ENCODE measurements around the gene NKD2.

NKD2 gene

GRCh38 chr5:1001406-1002270 is 7.0 kb upstream of the NKD2 start:
- no peak for DNase-seq

GRCh38 chr5:1002271-1002546 is 6.4 kb upstream of the NKD2 start:
- DNase-seq: no peak

DNA sequence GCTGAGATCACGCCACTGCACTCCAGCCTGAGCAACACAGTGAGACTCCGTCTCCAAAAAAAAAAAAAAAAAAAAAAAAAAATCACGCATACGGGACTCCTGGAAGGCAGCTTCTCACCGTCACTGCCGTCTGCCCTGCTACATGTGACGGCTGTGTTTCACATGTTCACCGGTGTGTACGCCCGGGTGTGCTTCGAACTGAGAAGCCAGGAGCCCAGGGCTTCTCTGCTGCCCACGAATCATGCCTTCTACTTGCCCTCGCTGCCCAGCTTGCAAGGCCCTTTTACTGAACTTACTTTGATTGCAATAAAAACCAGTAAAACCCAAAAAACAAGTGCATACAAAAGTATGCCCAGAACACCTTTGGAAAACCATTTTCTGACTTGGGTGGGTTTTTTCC is 5.8 kb upstream of the NKD2 start:
- no peak for DNase-seq

DNA sequence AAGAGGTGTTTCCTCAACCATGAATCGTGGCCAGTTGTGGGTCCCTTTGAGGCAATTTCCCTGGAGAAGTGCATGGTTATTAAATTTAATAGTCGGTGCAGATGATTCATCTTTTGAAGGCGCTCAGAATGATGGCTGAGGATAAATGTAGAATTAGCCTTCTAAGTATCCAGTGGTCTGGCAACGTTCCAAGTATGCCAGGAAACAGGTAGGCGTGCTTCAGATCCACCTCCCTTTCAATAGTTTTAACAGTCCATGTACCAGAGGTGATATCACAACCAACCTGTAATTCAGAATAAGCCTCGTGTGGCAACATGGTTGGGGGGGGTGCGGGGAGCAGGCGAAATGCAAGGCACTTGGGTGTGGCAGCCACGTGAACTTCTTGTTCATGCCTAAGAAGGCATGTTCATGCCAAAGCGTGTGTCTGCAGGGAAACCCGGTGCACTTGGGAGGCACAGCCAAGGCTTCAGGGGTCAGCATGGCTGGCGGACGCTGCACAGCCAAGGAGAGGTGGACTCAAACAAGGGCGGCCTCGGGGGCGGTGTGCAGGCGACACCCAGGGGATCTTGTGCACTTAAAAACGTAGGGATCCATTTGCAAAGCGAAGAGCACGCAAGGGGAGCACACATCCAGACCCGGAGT is 5.2 kb upstream of the NKD2 start:
- peak; percentile 89 for DNase-seq

DNA sequence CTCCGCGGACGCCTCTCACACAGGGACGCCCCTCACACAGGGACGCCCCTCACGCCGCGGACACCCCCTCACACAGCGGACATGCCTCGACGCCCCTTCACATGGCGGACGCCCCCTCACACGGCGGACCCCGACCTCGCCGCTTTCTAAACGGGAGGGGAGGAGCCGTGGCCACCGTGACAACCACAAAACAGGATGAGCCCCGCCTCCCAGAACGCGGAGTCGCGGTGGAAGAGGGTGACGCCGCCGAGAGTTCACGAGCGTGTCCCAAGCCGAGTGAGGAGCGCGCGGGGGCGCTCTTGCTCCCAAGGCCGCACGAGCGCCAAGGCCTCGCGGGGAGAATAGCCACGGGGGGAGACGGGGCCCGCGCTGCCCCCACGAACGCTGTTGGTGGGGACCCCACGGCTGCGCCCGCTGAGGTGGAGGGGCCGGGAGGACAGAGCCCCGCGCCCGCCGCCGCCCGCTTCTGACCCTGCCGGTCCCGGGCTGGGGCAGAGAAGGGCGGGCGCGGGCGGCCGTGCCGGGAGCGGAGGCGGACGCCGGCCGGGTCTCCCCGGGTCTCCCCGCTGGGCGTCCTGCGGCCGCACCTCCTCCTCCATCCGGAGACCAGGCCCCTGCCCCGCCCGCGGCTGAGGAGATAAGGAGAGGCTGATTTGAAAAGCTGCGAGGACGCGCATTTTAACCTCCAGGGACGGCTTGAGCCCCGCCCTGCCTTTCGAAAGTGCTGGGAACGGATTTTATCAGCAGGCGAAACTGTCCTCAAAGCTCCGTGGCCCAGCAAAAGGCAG is 3.9 kb upstream of the NKD2 start:
- no peak for DNase-seq

DNA sequence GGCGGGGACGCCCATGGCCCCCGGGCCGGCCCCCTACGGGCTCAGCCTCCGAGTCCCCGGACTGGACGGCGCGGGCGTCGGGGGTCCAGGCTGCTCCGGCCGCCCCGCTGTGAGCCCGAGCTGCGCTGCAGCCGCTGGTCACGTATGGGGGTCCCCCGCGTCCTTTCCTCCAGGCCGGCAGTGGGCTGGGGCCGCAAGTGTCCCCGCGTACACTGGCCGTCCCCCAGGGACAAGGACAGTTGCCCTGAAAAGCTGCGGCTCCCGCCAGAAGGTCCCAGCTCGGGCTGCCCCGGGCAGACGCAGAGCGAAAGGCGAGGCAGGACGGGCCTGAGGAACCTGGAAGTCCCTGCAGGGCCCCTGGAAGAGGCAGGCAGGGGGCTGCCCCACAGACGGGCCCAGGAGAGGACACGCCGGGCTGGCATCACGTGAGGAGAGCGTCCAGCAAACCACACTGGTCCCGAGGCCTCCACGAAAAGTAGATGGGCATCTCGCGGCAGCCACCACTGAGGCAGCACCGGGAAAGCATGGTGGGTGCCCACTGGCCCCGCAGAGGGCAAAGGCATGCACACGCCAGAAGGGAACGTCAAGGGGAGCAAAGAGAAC is 3.3 kb upstream of the NKD2 start:
- DNase-seq: no peak

GRCh38 chr5:1005904-1006655 is 2.5 kb upstream of the NKD2 start:
- DNase-seq: no peak

DNA sequence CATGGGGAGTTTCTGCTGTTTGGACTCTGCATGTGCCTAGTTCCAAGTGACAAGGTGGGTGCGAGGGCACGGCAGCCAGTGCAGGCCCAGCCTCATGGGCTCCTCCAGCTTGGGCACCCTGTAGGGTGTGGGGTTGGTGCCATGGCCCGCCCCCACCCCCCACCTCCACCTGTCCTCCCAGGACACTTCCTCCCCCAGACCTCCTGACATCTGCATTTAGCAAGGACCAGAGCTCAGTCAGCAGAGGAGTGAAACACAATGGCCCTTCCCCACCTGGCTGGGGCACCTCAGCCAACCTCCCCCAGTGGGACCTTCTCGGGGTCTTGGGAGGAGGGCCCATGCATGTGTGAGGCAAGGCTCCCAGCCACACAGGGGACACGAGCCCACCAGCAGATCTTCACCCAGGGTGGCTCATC is 1.9 kb upstream of the NKD2 start:
- no peak for DNase-seq

DNA sequence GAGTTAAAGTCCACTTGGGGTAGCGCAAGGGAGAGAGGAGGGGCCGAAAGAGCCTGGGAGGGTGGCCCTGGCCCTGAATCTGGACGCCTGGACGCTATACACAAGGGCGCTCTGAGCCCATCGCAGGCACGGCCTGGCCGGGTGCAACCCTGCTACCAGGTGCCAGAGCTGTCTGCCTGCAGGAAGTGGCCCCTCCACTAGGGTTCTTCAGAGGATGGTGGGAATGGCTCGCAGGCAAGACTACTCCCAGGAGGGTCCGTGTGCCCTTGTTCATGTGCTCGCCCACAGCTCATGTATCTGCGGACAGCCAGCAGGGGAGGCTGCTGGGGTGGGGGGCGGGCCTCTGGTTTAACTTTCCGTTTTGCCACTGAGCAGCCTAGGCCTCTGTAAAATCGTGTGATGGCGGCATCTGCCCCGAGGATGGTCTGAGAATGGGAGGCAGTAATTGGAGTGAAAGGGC is 1.4 kb upstream of the NKD2 start:
- DNase-seq: no peak

DNA sequence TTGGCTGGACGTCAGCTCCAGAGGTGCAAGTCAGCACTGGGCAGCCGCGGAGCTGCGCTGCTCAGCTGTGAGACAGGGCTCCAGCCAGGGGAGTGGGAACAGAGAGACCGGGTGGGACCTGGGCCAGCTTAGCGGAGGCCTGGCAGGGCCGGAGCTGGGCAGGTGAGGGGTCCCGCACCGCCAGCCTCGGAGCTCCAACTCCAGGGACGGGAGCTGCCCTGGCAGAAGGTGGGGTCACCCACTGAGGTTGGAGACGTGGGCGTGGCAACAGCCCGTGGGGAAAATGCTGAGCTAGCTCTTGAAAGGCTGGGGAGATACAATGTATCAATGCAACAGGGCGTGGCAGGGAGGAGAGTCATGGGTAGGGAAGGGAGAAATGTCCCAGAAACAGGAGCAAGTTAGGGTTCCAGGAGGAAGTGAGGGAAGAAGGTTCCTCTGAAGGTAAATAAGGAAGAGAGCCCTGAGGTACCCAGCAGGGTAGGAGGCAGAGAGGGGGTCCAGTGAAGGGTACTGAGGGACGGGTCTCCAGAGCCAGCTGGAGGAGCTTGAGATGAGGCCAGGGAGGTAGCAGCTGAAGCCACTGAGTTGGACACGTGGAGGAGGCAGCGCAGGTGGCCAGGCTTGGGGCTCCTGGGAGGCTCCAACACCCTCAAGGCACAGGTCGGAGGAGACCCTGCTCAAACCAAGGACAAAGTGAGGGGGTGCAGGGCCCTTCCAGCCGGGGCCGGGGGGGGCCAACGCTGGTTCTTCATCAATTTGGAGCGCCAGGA is 736 bp upstream of the NKD2 start:
- DNase-seq: no peak

DNA sequence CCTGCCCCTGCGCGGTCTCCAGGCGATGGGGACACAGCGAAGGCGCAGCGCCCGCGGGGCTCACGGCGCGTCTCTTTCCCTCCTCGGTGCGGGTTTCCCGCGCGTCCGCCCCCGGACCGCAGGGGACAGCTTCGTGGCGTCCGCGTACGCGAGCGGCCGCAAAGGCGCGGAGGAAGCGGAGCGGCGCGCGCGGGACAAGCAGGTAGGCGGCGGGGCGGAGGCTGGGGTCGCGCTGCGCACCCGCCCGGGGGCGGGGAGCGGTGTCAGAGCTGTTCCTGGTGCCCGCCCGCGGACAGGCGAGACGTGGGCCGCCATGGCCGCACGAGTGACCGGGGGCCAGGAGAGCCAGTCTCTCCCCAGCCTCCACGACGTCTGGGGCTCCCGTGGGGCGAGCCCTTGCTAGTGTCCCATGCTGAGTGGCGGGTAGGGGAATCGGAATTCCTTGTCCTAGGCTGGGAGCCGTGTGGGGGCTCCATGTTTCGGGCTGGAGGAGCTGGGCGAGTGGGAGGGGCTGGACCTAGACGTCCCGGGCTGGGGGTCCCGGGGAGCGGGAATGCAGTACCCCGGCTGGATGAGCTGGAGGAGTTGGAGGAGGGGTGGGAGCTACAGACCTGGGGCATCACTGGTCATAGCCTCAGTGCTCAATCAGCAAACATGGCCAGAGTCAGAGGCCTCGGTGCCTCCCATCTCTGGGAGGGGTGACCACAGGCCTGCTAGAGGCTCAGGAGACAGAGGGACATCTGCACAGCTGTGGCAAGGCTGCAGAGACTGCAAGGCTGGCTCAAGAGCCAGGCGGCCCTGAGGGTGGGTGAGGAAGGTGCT is 968 bp downstream of the NKD2 start:
- DNase-seq: no peak

DNA sequence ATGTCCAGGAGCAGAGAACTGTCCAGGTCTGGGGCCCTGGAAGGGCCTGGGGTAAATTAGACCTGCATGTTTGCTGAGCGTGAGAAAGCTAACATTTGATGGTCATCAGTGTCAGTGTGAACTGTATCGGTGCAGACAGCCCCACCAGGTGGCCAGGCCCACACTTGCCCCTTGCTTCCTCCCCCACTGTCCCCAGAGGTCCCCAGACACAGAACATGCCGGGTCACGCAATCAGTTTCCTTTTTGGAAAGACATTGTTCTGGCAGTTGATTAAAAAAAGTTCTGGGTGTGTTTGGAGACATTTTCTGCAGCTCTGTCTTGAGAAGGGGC is 1.5 kb downstream of the NKD2 start:
- no peak for DNase-seq

DNA sequence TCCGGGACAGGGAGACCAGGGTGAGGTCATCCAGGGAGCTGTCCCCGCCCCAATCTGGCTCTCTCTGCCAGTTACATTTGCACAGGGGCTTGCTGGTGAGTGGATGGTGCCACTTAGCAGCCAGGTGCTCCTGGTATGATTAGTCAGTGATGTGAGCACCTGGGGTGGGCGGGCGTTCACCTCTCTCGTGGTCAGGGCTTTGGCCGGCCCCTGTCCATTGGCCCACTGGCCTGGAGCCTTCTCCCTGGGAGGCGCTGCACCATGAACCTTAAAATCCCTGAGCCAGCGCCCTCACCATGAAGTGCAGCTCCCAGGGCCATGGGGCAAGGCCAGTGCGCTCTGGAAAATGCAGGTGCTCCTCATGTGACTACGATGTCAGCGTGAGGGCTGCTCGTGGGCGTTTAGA is 2.0 kb downstream of the NKD2 start:
- peak; percentile 66 for DNase-seq

- DNase-seq: peak; percentile 72
Observed at GRCh38 chr5:1011226-1011631, 2.6 kb downstream of the NKD2 start.

DNA sequence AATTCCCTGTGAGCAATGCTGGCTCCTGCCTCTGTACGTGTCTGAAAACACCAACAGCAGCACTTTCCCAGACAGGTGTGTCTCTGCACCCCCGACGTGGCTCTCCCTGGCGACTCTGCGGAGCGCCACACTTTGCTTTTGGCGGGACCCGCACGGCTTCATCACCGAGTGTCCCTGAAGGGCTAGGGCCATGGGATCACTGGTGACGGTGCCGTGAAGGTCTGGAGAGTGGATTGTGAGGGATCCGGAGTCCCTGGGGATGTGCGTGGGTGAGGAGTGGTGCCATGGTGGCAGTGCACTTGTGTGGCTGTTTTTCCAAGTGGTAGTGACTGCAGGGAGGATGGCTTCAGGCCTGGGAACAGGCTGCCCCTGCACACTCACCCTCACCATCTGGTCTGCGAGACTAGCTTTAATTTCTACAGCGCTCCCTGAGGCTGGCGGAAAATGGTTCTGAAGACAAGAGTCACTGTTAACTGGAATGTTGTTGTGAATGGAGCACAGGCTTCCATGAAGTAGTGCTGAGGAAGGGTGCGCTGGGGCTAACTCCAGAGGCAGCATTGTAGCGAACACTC is 3.2 kb downstream of the NKD2 start:
- DNase-seq: no peak

- no peak for DNase-seq
Observed at GRCh38 chr5:1012313-1012841, 3.8 kb downstream of the NKD2 start.

DNA sequence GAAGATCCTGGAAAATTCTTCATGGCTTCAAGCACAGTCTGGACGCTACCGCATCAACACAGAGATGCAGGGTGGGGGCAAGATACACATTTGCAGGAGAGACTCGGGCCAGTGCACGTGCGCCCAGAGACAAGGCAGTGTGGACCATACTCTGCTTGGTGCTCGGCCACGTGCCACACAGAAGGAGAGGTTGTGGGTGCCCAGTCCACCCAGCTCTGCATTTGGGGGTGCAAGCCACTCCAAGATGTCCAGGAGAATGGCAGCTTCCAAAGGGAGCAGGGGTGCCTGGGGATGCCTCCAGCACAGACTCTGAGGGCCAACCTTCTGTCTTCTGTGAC is 4.3 kb downstream of the NKD2 start:
- DNase-seq: no peak

GRCh38 chr5:1013238-1013947 is 4.8 kb downstream of the NKD2 start:
- no peak for DNase-seq

GRCh38 chr5:1013948-1014301 is 5.3 kb downstream of the NKD2 start:
- no peak for DNase-seq

- no peak for DNase-seq
Observed at GRCh38 chr5:1014346-1014745, 5.7 kb downstream of the NKD2 start.
